Neural progenitor cell (in vitro differentiated cells): ENCODE results near the gene PSMB5. TPM values are rescaled to one million over a fixed set of nuclear protein-coding genes. Genes with fewer than 3 reads are reported as not detected.

Experiments used
- DNase-seq: peaks from one replicate; pipeline ENCODE4 v3.0.0-alpha.2; 2016; ENCODE audit warnings: low spot score
- H2AFZ ChIP-seq: fragments of 200-600 bp; sonication (generic); replicated peaks from 2 replicates; pipeline ENCODE4 v1.6.1; 2016; ENCODE audit warnings: antibody characterized with exemption
- H3F3A ChIP-seq: fragments of 200-600 bp; sonication (generic); 2 replicates; pipeline ENCODE4 v1.6.1; 2016; ENCODE audit warnings: antibody characterized with exemption, low read depth
- H3K27ac ChIP-seq: fragments of 200-600 bp; sonication (generic); 2 replicates; pipeline ENCODE4 v1.5.1; 2016; ENCODE audit warnings: mild to moderate bottlenecking
- H3K27me3 ChIP-seq: fragments of 200-600 bp; sonication (generic); 2 replicates; pipeline ENCODE4 v1.6.1; 2016; ENCODE audit warnings: mild to moderate bottlenecking, moderate library complexity
- H3K36me3 ChIP-seq: fragments of 200-600 bp; sonication (generic); 2 replicates; pipeline ENCODE4 v1.5.1; 2016
- H3K4me1 ChIP-seq: fragments of 200-600 bp; sonication (generic); 2 replicates; pipeline ENCODE4 v1.6.1; 2016; ENCODE audit warnings: mixed run types
- H3K4me2 ChIP-seq: fragments of 200-600 bp; sonication (generic); 2 replicates; pipeline ENCODE4 v1.6.1; 2016
- H3K4me3 ChIP-seq: fragments of 200-600 bp; sonication (generic); 2 replicates; pipeline ENCODE4 v1.5.1; 2016
- H3K79me2 ChIP-seq: fragments of 200-600 bp; sonication (generic); 2 replicates; pipeline ENCODE4 v1.6.1; 2016; ENCODE audit warnings: low read depth
- H3K9ac ChIP-seq: fragments of 200-600 bp; sonication (generic); 2 replicates; pipeline ENCODE4 v1.6.1; 2016
- H3K9me3 ChIP-seq: fragments of 200-600 bp; sonication (generic); 2 replicates; pipeline ENCODE4 v1.5.1; 2016; ENCODE audit warnings: low read depth
- H4K20me1 ChIP-seq: fragments of 200-600 bp; sonication (generic); 2 replicates; pipeline ENCODE4 v1.6.1; 2016; ENCODE audit warnings: low read depth
- H3K27ac Mint-ChIP-seq: 3 replicates; pipeline ENCODE4 v1.8.0; 2021; ENCODE audit warnings: mixed read lengths
- H3K27me3 Mint-ChIP-seq: 2 replicates; pipeline ENCODE4 v1.8.0; 2022; ENCODE audit warnings: low read depth, mild to moderate bottlenecking, inconsistent platforms, moderate library complexity, mixed read lengths; ENCODE audit not compliant: insufficient read depth
- H3K36me3 Mint-ChIP-seq: 3 replicates; pipeline ENCODE4 v1.8.0; 2021; ENCODE audit warnings: mixed read lengths
- H3K4me1 Mint-ChIP-seq: 3 replicates; pipeline ENCODE4 v1.8.0; 2021; ENCODE audit warnings: mixed read lengths
- H3K4me3 Mint-ChIP-seq: 3 replicates; pipeline ENCODE4 v1.8.0; 2021; ENCODE audit warnings: mild to moderate bottlenecking, moderate library complexity, mixed read lengths
- H3K9me3 Mint-ChIP-seq: 3 replicates; pipeline ENCODE4 v1.8.0; 2020; ENCODE audit warnings: mixed read lengths
- EZH2 ChIP-seq: fragments of 200-600 bp; sonication (generic); IDR thresholded peaks from 2 replicates; pipeline ENCODE4 v1.6.1; 2017; ENCODE audit warnings: antibody characterized with exemption, mild to moderate bottlenecking, moderate library complexity
- EZH2phosphoT487 ChIP-seq: fragments of 200-600 bp; sonication (generic); IDR thresholded peaks from 2 replicates; pipeline ENCODE4 v1.6.1; 2017; ENCODE audit warnings: antibody characterized with exemption
- total RNA-seq: library from RNA; depleted of rRNA; stranded (reverse); fragments of >200 nt; gene quantifications from 2 replicates; pipeline ENCODE4 v1.2.3, GENCODE V29; 2015; ENCODE audit warnings: low replicate concordance
- TF ChIP-seq, protein P1 (sequence below): fragments of 200-600 bp; sonication (generic); IDR thresholded peaks from 2 replicates; pipeline ENCODE4 v1.5.1; 2017; ENCODE audit warnings: antibody characterized with exemption, mild to moderate bottlenecking

The PSMB5 gene
- total RNA-seq, 1 donor from 2014 or later = 154 TPM

GRCh38 chr14:23067847-23068788 lies 33.4 kb upstream of the PSMB5 start:
- Histone ChIP-seq H3F3A (peaks cover 91% of the 10 kb centered on the region), H3K4me3 (peak overlapping the region; percentile 92), H3K9ac (no peak overlapping the region), H3K4me1 (peaks cover 53% of the 10 kb centered on the region), H2AFZ (no peak overlapping the region), H4K20me1 (peaks cover 81% of the 10 kb centered on the region), H3K36me3 (peaks cover 29% of the 10 kb centered on the region), H3K27ac (no peak overlapping the region), H3K79me2 (peaks cover 83% of the 10 kb centered on the region), H3K9me3 (no peaks in the 10 kb centered on the region), H3K4me2 (peak overlapping the region; percentile 85), H3K27me3 (no peaks in the 10 kb centered on the region)
- Mint-ChIP-seq H3K4me3 (peak overlapping the region; percentile 77), H3K9me3 (no peaks in the 10 kb centered on the region), H3K27me3 (peaks cover 10% of the 10 kb centered on the region), H3K36me3 (peaks cover 34% of the 10 kb centered on the region), H3K4me1 (peaks cover 46% of the 10 kb centered on the region), H3K27ac (no peak overlapping the region)
- DNase-seq = no peak
- TF ChIP-seq EZH2phosphoT487 (no peak), EZH2 (no peak)
- TF ChIP-seq, protein P1, sequence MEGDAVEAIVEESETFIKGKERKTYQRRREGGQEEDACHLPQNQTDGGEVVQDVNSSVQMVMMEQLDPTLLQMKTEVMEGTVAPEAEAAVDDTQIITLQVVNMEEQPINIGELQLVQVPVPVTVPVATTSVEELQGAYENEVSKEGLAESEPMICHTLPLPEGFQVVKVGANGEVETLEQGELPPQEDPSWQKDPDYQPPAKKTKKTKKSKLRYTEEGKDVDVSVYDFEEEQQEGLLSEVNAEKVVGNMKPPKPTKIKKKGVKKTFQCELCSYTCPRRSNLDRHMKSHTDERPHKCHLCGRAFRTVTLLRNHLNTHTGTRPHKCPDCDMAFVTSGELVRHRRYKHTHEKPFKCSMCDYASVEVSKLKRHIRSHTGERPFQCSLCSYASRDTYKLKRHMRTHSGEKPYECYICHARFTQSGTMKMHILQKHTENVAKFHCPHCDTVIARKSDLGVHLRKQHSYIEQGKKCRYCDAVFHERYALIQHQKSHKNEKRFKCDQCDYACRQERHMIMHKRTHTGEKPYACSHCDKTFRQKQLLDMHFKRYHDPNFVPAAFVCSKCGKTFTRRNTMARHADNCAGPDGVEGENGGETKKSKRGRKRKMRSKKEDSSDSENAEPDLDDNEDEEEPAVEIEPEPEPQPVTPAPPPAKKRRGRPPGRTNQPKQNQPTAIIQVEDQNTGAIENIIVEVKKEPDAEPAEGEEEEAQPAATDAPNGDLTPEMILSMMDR = no peak

DNA sequence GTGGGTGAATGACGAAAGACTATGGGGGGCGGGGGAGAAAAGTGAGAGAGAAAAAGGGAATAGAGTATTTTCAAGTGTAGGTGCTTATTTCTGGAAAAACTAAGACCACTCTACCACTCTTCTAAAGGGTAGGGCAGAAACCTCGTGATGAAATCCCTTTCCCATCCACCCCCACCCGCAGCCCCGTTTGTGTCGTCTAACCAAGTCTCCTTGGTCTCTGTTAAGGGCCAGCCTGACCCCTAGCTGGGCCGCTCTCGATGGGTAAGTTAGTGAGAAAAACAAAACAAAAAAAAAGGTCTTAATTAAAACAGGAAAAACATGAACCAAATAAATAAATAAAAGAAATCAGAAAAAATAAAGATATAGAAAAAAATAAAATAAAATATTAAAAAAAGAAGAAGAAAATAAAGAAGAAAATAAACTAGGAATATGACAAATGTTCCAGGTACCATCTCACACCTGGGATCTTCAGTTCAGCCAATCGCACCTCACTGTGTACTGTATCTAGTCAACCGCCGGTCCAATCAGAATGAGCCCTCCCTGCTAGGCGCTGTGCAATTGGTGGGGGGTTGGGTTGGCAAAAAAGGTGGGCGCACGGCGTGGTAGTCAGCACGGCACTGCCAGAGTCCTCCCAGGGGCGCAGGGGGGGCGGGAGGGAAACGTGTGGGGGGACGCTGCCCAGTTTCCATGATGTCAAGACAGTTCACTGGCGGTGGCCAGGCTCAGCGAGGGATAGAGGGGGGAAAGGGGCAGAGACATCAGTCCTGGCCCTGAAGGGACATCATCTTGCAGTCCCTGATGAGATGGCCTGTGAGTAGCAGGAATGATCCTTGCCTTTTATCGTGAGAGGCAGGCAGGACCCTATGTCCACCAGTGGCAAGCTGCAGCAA lies 32.4 kb upstream of the PSMB5 start:
- Histone ChIP-seq H3F3A (peaks cover 91% of the 10 kb centered on the region), H4K20me1 (peaks cover 87% of the 10 kb centered on the region), H3K36me3 (peaks cover 39% of the 10 kb centered on the region), H3K4me2 (peak overlapping the region; percentile 85), H3K27me3 (no peaks in the 10 kb centered on the region), H3K27ac (peak overlapping the region; percentile 5), H3K4me1 (peaks cover 44% of the 10 kb centered on the region), H3K79me2 (peaks cover 92% of the 10 kb centered on the region), H2AFZ (no peak overlapping the region), H3K4me3 (no peak overlapping the region), H3K9ac (no peak overlapping the region), H3K9me3 (no peaks in the 10 kb centered on the region)
- no peak for TF ChIP-seq EZH2
- TF ChIP-seq EZH2phosphoT487 = no peak
- H3K27me3 Mint-ChIP-seq = peaks cover 10% of the 10 kb centered on the region
- no peaks in the 10 kb centered on the region for H3K9me3 Mint-ChIP-seq
- peaks cover 40% of the 10 kb centered on the region for H3K36me3 Mint-ChIP-seq
- no peak overlapping the region for H3K4me3 Mint-ChIP-seq
- no peak overlapping the region for H3K27ac Mint-ChIP-seq
- no peak for DNase-seq
- H3K4me1 Mint-ChIP-seq = peaks cover 36% of the 10 kb centered on the region

DNA sequence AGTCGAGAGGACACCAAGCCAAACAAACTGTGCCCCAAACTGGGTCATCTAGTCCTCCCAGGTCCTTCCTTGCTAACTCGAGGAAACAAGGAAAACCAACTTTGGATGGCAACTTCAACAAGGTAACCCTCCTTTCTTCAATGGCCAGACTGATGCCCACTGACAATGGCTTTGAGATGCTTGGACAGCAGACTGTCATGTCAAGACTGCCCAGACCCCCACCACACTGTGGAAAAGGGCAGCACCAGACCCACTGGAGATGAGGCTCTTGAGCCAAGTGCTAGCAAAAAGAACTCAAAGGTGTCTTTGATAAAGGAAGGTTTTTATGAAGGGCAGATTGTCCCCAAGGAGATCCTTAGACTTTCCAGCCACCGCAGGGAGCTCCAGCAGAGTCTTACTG lies 31.7 kb upstream of the PSMB5 start:
- Mint-ChIP-seq H3K27me3 (peaks cover 8% of the 10 kb centered on the region), H3K27ac (no peak overlapping the region), H3K4me3 (no peak overlapping the region), H3K9me3 (no peaks in the 10 kb centered on the region), H3K36me3 (peaks cover 40% of the 10 kb centered on the region), H3K4me1 (peaks cover 30% of the 10 kb centered on the region)
- no peak overlapping the region for H3K4me3 ChIP-seq
- H3K9ac ChIP-seq = no peak overlapping the region
- H3K9me3 ChIP-seq = no peaks in the 10 kb centered on the region
- peaks cover 39% of the 10 kb centered on the region for H3K4me1 ChIP-seq
- H3K36me3 ChIP-seq = peaks cover 41% of the 10 kb centered on the region
- peaks cover 86% of the 10 kb centered on the region for H4K20me1 ChIP-seq
- H3K27ac ChIP-seq = no peak overlapping the region
- H3F3A ChIP-seq = peaks cover 89% of the 10 kb centered on the region
- H3K79me2 ChIP-seq = peaks cover 94% of the 10 kb centered on the region
- H3K27me3 ChIP-seq = no peaks in the 10 kb centered on the region
- H2AFZ ChIP-seq = no peak overlapping the region
- H3K4me2 ChIP-seq = peak overlapping the region; percentile 85
- no peak for TF ChIP-seq EZH2
- TF ChIP-seq, protein P1 = no peak
- no peak for DNase-seq
